Measurements from ENCODE around the gene CHKA. TPM values are rescaled to one million over a fixed set of nuclear protein-coding genes. Genes with fewer than 3 reads are reported as not detected.

Gene CHKA
- total and polyA plus RNA-seq, 2 of the 8 experiments (the other 6 are each of a cell fraction or from before 2014, with no cell fraction given): 61.2 to 86.6 TPM

GRCh38 chr11:68141246-68142027 lies 20.2 kb upstream of the CHKA start:
- Histone ChIP-seq H2AFZ (ENCODE audit: low read length) (no peak overlapping the region), H2BK12ac (ENCODE audit: low read depth, low read length) (no peak overlapping the region), H3K4me2 (ENCODE audit: insufficient read depth in 1 of 2, low read depth in 2 of 2, low read length in 2 of 2) (no peak overlapping the region), H3K4me1 (replicated peaks in 1 of 4; ENCODE audit: control insufficient read depth in 3 of 4, insufficient read depth in 4 of 4, low read length in 3 of 4) (no peaks in the 10 kb centered on the region), H2AK5ac (ENCODE audit: low read depth, low read length) (no peak overlapping the region), H4K20me1 (replicated peaks in 1 of 2; ENCODE audit: control insufficient read depth in 1 of 2, insufficient read depth in 2 of 2, low read length in 2 of 2) (no peaks in the 10 kb centered on the region), H3K4ac (replicated peaks; ENCODE audit: insufficient read length, low read depth, low read length) (no peak overlapping the region), H4K8ac (ENCODE audit: extremely low read depth, insufficient read depth, low read length) (no peak overlapping the region), H3K14ac (ENCODE audit: insufficient read length) (no peak overlapping the region), H3K79me2 (ENCODE audit: control insufficient read depth in 1 of 2, insufficient read depth in 2 of 2, low read length in 2 of 2) (no peaks in the 10 kb centered on the region), H2BK120ac (replicated peaks; ENCODE audit: low read depth, low read length) (no peak overlapping the region), H3K4me3 (ENCODE audit: extremely low read depth in 1 of 4, insufficient read depth in 2 of 4, low read depth in 3 of 4, low read length in 4 of 4) (no peak overlapping the region), H3K27me3 (replicated peaks in 1 of 4; ENCODE audit: control insufficient read depth in 3 of 4, extremely low read depth in 1 of 4, insufficient read depth in 3 of 4, low read length in 3 of 4) (no peaks in the 10 kb centered on the region), H3K79me1 (ENCODE audit: low read depth, low read length) (no peaks in the 10 kb centered on the region; the same call in 1 of the 2 replicates), H3K36me3 (ENCODE audit: control insufficient read depth in 2 of 4, insufficient read depth in 4 of 4, low read length in 3 of 4) (no peaks in the 10 kb centered on the region), H4K91ac (replicated peaks; ENCODE audit: insufficient read length, low read length) (no peak overlapping the region), H3K23me2 (ENCODE audit: low read depth, low read length) (no peaks in the 10 kb centered on the region), H3K9ac (replicated peaks in 1 of 4; ENCODE audit: extremely low read depth in 1 of 4, low read depth in 3 of 4, low read length in 3 of 4) (no peak overlapping the region), H3K27ac (ENCODE audit: low read depth, low read length) (no peak overlapping the region), H4K5ac (ENCODE audit: insufficient read length, low read depth, low read length) (no peak overlapping the region), H3K23ac (ENCODE audit: insufficient read length) (no peak overlapping the region), H3K9me3 (ENCODE audit: insufficient read depth in 2 of 2, low read depth in 1 of 2, low read length in 1 of 2) (no peaks in the 10 kb centered on the region), H2BK20ac (ENCODE audit: low read length) (no peak overlapping the region), H2BK15ac (ENCODE audit: low read length) (no peak overlapping the region), H3K18ac (ENCODE audit: extremely low read depth, low read length) (no peak overlapping the region), H2BK5ac (ENCODE audit: low read depth, low read length) (no peak overlapping the region), H3K56ac (replicated peaks; ENCODE audit: insufficient read length, low read depth, low read length) (no peak overlapping the region)
- no peak for FAIRE-seq
- WGBS, 2 experiments (ENCODE audit: extremely low coverage in 1 of 2, insufficient coverage in 1 of 2, insufficient read length in 1 of 2, insufficient replicate concordance in 2 of 2, low coverage in 1 of 2, low lambda C conversion rate in 2 of 2, missing lambda C conversion rate in 1 of 2): 91% methylated on average over 8 of the region's 8 CpGs; no CpG with 5 or more reads in 1 of the 2 experiments
- POLR2A ChIA-PET (ENCODE audit: partially characterized antibody): interaction anchor here (0.8 to 1.6 kb wide), 5 partner anchors 13 to 70 kb away, joined by 3 to 4 read pairs (median 4); no protein-coding TSS in a partner anchor
- no peak for DNase-seq (ENCODE audit: low read depth in 1 of 2, low spot score in 2 of 2)
- CTCF ChIA-PET (ENCODE audit: partially characterized antibody): interaction anchor here (1.2 kb wide), 1 partner anchor 65 kb away, joined by 3 read pairs; no protein-coding TSS in a partner anchor
- TF ChIP-seq CREB1 (IDR thresholded peaks at IDR 0.05) (no peak), ATF3 (IDR thresholded peaks at IDR 0.05; ENCODE audit: insufficient read depth, low read depth, low read length) (no peak), KDM4A (IDR thresholded peaks at IDR 0.05; ENCODE audit: low read depth, low read length, severe bottlenecking) (no peak), KDM5A (IDR thresholded peaks at IDR 0.05; ENCODE audit: low read length) (no peak), ASH2L (IDR thresholded peaks at IDR 0.05; ENCODE audit: low read length) (no peak), POU5F1 (IDR thresholded peaks at IDR 0.05; ENCODE audit: low read depth, low read length) (no peak), RNF2 (IDR thresholded peaks at IDR 0.05; ENCODE audit: borderline replicate concordance, low read depth, low read length, missing control alignments, poor library complexity, severe bottlenecking) (no peak), CBX5 (IDR thresholded peaks at IDR 0.05; ENCODE audit: low read depth, low read length) (no peak), RAD21 (IDR thresholded peaks at IDR 0.05 in 1 of 2, conservative IDR thresholded peaks at IDR 0.05 in 1 of 2; ENCODE audit: low read depth in 2 of 2, low read length in 2 of 2) (no peak), SIRT6 (IDR thresholded peaks at IDR 0.05; ENCODE audit: low read length) (no peak), CTBP2 (IDR thresholded peaks at IDR 0.05; ENCODE audit: borderline replicate concordance, insufficient read depth, insufficient read length, low read length) (no peak), JUND (IDR thresholded peaks at IDR 0.05; ENCODE audit: low read length) (no peak)

All from H1 (cell line).